WTC11 (cell line): ENCODE measurements around the gene PROB1. TPM values are rescaled to one million over a fixed set of nuclear protein-coding genes. Genes with fewer than 3 reads are reported as not detected.

ENCODE experiments used
- ATF2 ChIP-seq: sonication (generic); formaldehyde crosslinking; IDR thresholded peaks from 2 replicates; pipeline ENCODE4 v1.8.1; 2022; ENCODE audit warnings: low read depth, missing genetic modification reagents, borderline replicate concordance
- ATF3 ChIP-seq: sonication (generic); formaldehyde crosslinking; conservative IDR thresholded peaks from 2 replicates; pipeline ENCODE4 v1.8.1; 2022; ENCODE audit warnings: mild to moderate bottlenecking, missing genetic modification reagents
- ATF6 ChIP-seq: sonication (generic); formaldehyde crosslinking; IDR thresholded peaks from 2 replicates; pipeline ENCODE4 v1.8.1; 2023; ENCODE audit warnings: mild to moderate bottlenecking, missing genetic modification reagents
- CBFB ChIP-seq: sonication (generic); formaldehyde crosslinking; IDR thresholded peaks from 2 replicates; pipeline ENCODE4 v1.8.1; 2022; ENCODE audit warnings: mild to moderate bottlenecking, low read depth, missing genetic modification reagents
- CDX4 ChIP-seq: fragments of 250-450 bp; sonication (Bioruptor Pico); IDR thresholded peaks from 2 replicates; pipeline ENCODE4 v1.9.0; 2021; ENCODE audit warnings: moderate library complexity, mild to moderate bottlenecking, inconsistent platforms, borderline replicate concordance
- E2F4 ChIP-seq: sonication (generic); formaldehyde crosslinking; IDR thresholded peaks from 2 replicates; pipeline ENCODE4 v1.8.1; 2022; ENCODE audit warnings: low read depth, mild to moderate bottlenecking, moderate library complexity, missing genetic modification reagents, borderline replicate concordance
- E2F5 ChIP-seq: sonication (generic); formaldehyde crosslinking; IDR thresholded peaks from 2 replicates; pipeline ENCODE4 v1.8.1; 2022; ENCODE audit warnings: mild to moderate bottlenecking, moderate library complexity, missing genetic modification reagents
- FOXP1 ChIP-seq: sonication (generic); formaldehyde crosslinking; IDR thresholded peaks from 2 replicates; pipeline ENCODE4 v1.8.0; 2022; ENCODE audit warnings: missing genetic modification reagents, mild to moderate bottlenecking, moderate library complexity, borderline replicate concordance
- GRHL2 ChIP-seq: fragments of 250-450 bp; sonication (Bioruptor Pico); IDR thresholded peaks from 2 replicates; pipeline ENCODE4 v1.8.0; 2022; ENCODE audit warnings: mild to moderate bottlenecking, moderate library complexity; ENCODE audit not compliant: insufficient replicate concordance, severe bottlenecking
- IRF1 ChIP-seq: sonication (generic); formaldehyde crosslinking; IDR thresholded peaks from 2 replicates; pipeline ENCODE4 v1.8.0; 2023; ENCODE audit warnings: missing genetic modification reagents
- IRF2 ChIP-seq: sonication (generic); formaldehyde crosslinking; IDR thresholded peaks from 2 replicates; pipeline ENCODE4 v1.8.0; 2022; ENCODE audit warnings: low read depth, missing genetic modification reagents, borderline replicate concordance
- KAT7 ChIP-seq: sonication (generic); formaldehyde crosslinking; IDR thresholded peaks from 2 replicates; pipeline ENCODE4 v1.8.1; 2023; ENCODE audit warnings: missing genetic modification reagents, mild to moderate bottlenecking, borderline replicate concordance
- NR3C1 ChIP-seq: sonication (generic); formaldehyde crosslinking; conservative IDR thresholded peaks from 2 replicates; pipeline ENCODE4 v1.8.1; 2023; ENCODE audit warnings: low read depth, mild to moderate bottlenecking, missing genetic modification reagents
- PRDM15 ChIP-seq: sonication (generic); formaldehyde crosslinking; IDR thresholded peaks from 2 replicates; pipeline ENCODE4 v1.8.0; 2022; ENCODE audit warnings: missing genetic modification reagents
- PREB ChIP-seq: sonication (generic); formaldehyde crosslinking; IDR thresholded peaks from 2 replicates; pipeline ENCODE4 v1.8.1; 2022; ENCODE audit warnings: mild to moderate bottlenecking, missing genetic modification reagents, moderate library complexity, borderline replicate concordance
- SMAD3 ChIP-seq: sonication (generic); formaldehyde crosslinking; IDR thresholded peaks from 2 replicates; pipeline ENCODE4 v1.8.0; 2022; ENCODE audit warnings: missing genetic modification reagents, mild to moderate bottlenecking, borderline replicate concordance
- SP1 ChIP-seq: sonication (generic); formaldehyde crosslinking; conservative IDR thresholded peaks from 2 replicates; pipeline ENCODE4 v1.8.1; 2022; ENCODE audit warnings: missing genetic modification reagents
- USF2 ChIP-seq: sonication (generic); formaldehyde crosslinking; IDR thresholded peaks from 2 replicates; pipeline ENCODE4 v1.8.1; 2023; ENCODE audit warnings: mild to moderate bottlenecking, missing genetic modification reagents, moderate library complexity
- ZBTB21 ChIP-seq: sonication (generic); formaldehyde crosslinking; IDR thresholded peaks from 2 replicates; pipeline ENCODE4 v1.8.1; 2023; ENCODE audit warnings: mild to moderate bottlenecking, missing genetic modification reagents, borderline replicate concordance
- ZNF232 ChIP-seq: sonication (generic); formaldehyde crosslinking; IDR thresholded peaks from 2 replicates; pipeline ENCODE4 v1.8.0; 2022; ENCODE audit warnings: mild to moderate bottlenecking, missing genetic modification reagents
- ZNF416 ChIP-seq: fragments of 250-450 bp; sonication (Bioruptor Pico); IDR thresholded peaks from 2 replicates; pipeline ENCODE4 v1.9.0; 2021; ENCODE audit warnings: mild to moderate bottlenecking, inconsistent platforms
- total RNA-seq: library from RNA; stranded (reverse); gene quantifications from 3 replicates; pipeline ENCODE4 v1.2.3, GENCODE V29; 2021

Gene PROB1
- total RNA-seq, 1 experiment from 2014 or later, result 2.5 TPM

- TF ChIP-seq ATF6 (CRISPR knock-in tag) (no peak), PREB (CRISPR knock-in tag) (no peak), IRF2 (CRISPR knock-in tag) (no peak), KAT7 (CRISPR knock-in tag) (0 out of 2 replicates have a peak, but pooled peaks have one; percentile 29), PRDM15 (CRISPR knock-in tag) (no peak), USF2 (no peak; the same call in 1 of the 2 replicates), NR3C1 (CRISPR knock-in tag) (0 out of 2 replicates have a peak, but pooled peaks have one; percentile 82), ZNF232 (CRISPR knock-in tag) (peak; percentile 77; the same call in 1 of the 2 replicates), CDX4 (CRISPR knock-in tag) (no peak), FOXP1 (no peak), ZBTB21 (CRISPR knock-in tag) (peak; percentile 49; the same call in 1 of the 2 replicates), CBFB (CRISPR knock-in tag) (peak; percentile 81; the same call in 1 of the 2 replicates), SMAD3 (no peak), E2F4 (CRISPR knock-in tag) (no peak), ZNF416 (CRISPR knock-in tag) (no peak), SP1 (CRISPR knock-in tag) (peak; percentile 39; the same call in 1 of the 2 replicates), ATF3 (CRISPR knock-in tag) (no peak), ATF2 (no peak), E2F5 (peak; percentile 64; the same call in 1 of the 2 replicates), GRHL2 (CRISPR knock-in tag) (no peak), IRF1 (CRISPR knock-in tag) (0 out of 2 replicates have a peak, but pooled peaks have one; percentile 40)
Observed at GRCh38 chr5:139392678-139393496, 2.0 kb downstream of the PROB1 start (continued).
